ENCODE measurements around the gene SCLY.

GRCh38 chr2:238065071-238065846 is 4.5 kb downstream of the SCLY start:
- no peak for TF ChIP-seq CTCF (IDR thresholded peaks at IDR 0.05)
- no peak for TF ChIP-seq POLR2A (IDR thresholded peaks at IDR 0.05)
